ENCODE results near the gene ACTN3. TPM values are rescaled to one million over a fixed set of nuclear protein-coding genes. Genes with fewer than 3 reads are reported as not detected.

ACTN3 gene
- total RNA-seq, 2 experiments from 2014 or later: 0.27 TPM; not detected in 1

DNA sequence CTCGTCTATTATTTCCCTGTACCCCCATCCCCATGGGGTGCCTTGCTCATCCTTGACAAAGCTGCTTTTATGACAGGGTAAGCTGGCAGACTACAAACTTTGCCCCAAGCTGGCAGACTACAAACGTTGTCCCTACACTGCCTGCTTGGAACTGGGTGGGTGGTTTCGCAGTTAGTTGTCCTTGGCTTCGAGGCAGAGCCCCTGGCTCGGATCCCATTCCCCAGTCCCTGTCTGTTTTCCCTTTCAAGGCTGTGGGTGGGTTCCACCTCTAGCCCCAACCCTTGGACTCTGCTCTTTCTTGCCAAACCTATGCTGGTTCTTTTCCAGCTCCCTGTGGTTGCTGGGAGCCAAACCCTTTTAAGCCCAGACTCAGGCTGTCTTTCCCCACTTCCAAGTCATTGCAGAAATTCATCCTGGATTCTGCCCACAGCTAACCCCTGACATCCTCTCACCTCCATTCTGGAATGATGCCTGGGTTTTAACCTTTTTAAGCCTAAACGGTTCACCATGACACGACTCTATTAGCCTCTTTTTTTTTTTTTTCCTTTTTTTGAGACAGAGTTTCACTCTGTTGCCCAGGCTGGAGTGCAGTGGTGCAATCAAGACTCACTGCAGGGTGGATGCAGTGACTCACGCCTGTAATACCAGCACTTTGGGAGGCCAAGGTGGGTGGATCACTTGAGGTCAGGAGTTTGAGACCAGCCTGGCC, 60.6 kb downstream of the ACTN3 start:
- Histone ChIP-seq H3K27ac (ENCODE audit: low read depth, low read length, poor library complexity, severe bottlenecking) (peak overlapping the region; percentile 84), H2AFZ (ENCODE audit: low read length) (no peak overlapping the region), H3K36me3 (ENCODE audit: insufficient read depth, low read length) (peaks cover 10% of the 10 kb centered on the region), H4K20me1 (ENCODE audit: insufficient read depth, low read length) (no peaks in the 10 kb centered on the region), H3K4me3 (ENCODE audit: low read depth, low read length, poor library complexity, severe bottlenecking) (no peak overlapping the region), H3K79me2 (ENCODE audit: insufficient read depth, low read depth, low read length) (peaks cover 4% of the 10 kb centered on the region; the same call in 1 of the 2 replicates), H3K9me2 (ENCODE audit: insufficient read depth, low read length) (no peaks in the 10 kb centered on the region), H3K4me2 (ENCODE audit: low read length) (no peak overlapping the region), H3K9me3 (ENCODE audit: low read length) (no peaks in the 10 kb centered on the region), H3K4me1 (ENCODE audit: insufficient read depth, low read length, poor library complexity, severe bottlenecking) (peaks cover 47% of the 10 kb centered on the region)
- TF ChIP-seq EZH2phosphoT487 (IDR thresholded peaks at IDR 0.05; ENCODE audit: borderline replicate concordance, low read depth, low read length): no peak
- TF ChIP-seq, protein P1, sequence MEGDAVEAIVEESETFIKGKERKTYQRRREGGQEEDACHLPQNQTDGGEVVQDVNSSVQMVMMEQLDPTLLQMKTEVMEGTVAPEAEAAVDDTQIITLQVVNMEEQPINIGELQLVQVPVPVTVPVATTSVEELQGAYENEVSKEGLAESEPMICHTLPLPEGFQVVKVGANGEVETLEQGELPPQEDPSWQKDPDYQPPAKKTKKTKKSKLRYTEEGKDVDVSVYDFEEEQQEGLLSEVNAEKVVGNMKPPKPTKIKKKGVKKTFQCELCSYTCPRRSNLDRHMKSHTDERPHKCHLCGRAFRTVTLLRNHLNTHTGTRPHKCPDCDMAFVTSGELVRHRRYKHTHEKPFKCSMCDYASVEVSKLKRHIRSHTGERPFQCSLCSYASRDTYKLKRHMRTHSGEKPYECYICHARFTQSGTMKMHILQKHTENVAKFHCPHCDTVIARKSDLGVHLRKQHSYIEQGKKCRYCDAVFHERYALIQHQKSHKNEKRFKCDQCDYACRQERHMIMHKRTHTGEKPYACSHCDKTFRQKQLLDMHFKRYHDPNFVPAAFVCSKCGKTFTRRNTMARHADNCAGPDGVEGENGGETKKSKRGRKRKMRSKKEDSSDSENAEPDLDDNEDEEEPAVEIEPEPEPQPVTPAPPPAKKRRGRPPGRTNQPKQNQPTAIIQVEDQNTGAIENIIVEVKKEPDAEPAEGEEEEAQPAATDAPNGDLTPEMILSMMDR (conservative IDR thresholded peaks at IDR 0.05; ENCODE audit: low read length): no peak
- ChIA-PET CTCF (ENCODE audit: unreplicated experiment) (no interaction called here), POLR2A (interaction anchor here (0.7 to 1.5 kb wide), 5 partner anchors 9 to 308 kb away, joined by 3 to 5 read pairs (median 3); partner anchors contain the start of genes RBM14 and ZDHHC24)
- intact Hi-C loops (cut with micrococcal nuclease; ENCODE audit: unreplicated experiment): no loop called here
- BruUV-seq (replicated peaks): no TSS peak
- DNase-seq (ENCODE audit: low spot score): no peak

DNA sequence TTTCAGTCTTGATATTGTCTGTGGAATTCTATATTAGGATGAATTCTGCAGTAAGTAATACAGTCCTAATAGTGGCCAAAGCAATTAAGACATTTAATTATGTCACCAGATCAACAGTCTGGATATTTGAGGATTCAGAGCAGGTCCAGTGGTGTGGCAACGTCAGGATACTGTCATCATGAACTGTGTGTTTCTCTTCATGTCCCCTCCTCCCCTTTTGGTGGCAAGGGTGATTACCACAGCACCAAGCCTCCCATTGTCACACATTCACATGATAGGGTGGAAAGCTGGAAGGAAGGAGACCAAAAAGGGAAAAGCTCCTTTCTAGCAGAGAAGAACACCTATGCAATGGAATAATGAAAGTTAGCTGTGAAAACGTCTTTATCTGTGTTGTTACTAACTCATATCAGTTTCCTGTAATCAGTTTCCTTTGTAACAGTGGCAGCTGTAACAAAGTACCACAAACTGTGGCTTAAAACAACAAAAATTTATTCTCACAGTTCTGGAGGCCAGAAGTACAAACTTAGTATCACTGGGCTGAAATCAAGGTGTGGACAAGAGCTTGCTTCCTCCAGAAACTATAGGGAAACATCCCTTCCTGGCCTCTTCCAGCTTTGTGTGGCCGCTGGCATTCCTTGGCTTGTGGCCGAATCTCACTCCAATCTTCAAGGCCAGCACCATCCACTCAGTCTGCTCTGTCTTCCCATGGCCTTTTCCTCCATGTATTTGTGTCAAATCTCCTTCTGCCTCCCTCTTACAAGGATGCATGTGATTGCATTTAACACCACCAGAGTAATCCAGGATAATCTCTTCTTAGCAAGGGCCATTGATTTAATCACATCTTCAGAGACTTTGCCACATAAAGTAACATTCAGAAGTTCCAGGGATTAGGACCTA, 63.3 kb downstream of the ACTN3 start:
- peak overlapping the region; percentile 54 for H3K4me2 ChIP-seq (ENCODE audit: low read length)
- H3K36me3 ChIP-seq (ENCODE audit: insufficient read depth, low read length): peaks cover 10% of the 10 kb centered on the region
- TF ChIP-seq, protein P1 (conservative IDR thresholded peaks at IDR 0.05; ENCODE audit: low read length): no peak
- no peak for TF ChIP-seq EZH2phosphoT487 (IDR thresholded peaks at IDR 0.05; ENCODE audit: borderline replicate concordance, low read depth, low read length)
- ChIA-PET CTCF (ENCODE audit: unreplicated experiment) (interaction anchor here (0.7 to 0.8 kb wide), 2 partner anchors 18 to 32 kb away, joined by 3 to 4 read pairs; partner anchors contain the start of genes CCDC87 and CCS), POLR2A (interaction anchor here (0.6 to 2.2 kb wide), 4 partner anchors 12 to 28 kb away, joined by 3 to 6 read pairs (median 5); partner anchors contain the start of gene RBM4)
- peak overlapping the region; percentile 10 for H3K4me3 ChIP-seq (ENCODE audit: low read depth, low read length, poor library complexity, severe bottlenecking)
- no peaks in the 10 kb centered on the region for H3K9me2 ChIP-seq (ENCODE audit: insufficient read depth, low read length)
- TSS peak; percentile 45 for BruUV-seq (replicated peaks)
- H2AFZ ChIP-seq (ENCODE audit: low read length): peak overlapping the region; percentile 7; the same call in 1 of the 2 replicates
- peak overlapping the region; percentile 84 for H3K27ac ChIP-seq (ENCODE audit: low read depth, low read length, poor library complexity, severe bottlenecking)
- peaks cover 61% of the 10 kb centered on the region for H3K4me1 ChIP-seq (ENCODE audit: insufficient read depth, low read length, poor library complexity, severe bottlenecking)
- no peaks in the 10 kb centered on the region for H3K9me3 ChIP-seq (ENCODE audit: low read length)
- H3K79me2 ChIP-seq (ENCODE audit: insufficient read depth, low read depth, low read length): peaks cover 8% of the 10 kb centered on the region; the same call in 1 of the 2 replicates
- DNase-seq (ENCODE audit: low spot score): no peak
- intact Hi-C loops (cut with micrococcal nuclease; ENCODE audit: unreplicated experiment): no loop called here
- H4K20me1 ChIP-seq (ENCODE audit: insufficient read depth, low read length): no peaks in the 10 kb centered on the region
